K562 (cell line): Measurements from ENCODE around the gene ZNF8. TPM values are rescaled to one million over a fixed set of nuclear protein-coding genes. Genes with fewer than 3 reads are reported as not detected.

Experiments
- CBX8 ChIP-seq: fragments of 200-600 bp; sonication (generic); IDR thresholded peaks from 2 replicates; pipeline ENCODE4 v1.6.1; 2012; ENCODE audit warnings: borderline replicate concordance, mixed run types, low read depth, mild to moderate bottlenecking, moderate library complexity, mixed read lengths, low read length, control low read depth, inconsistent platforms; ENCODE audit not compliant: poor library complexity, severe bottlenecking; ENCODE audit errors: extremely low read depth
- E2F5 ChIP-seq: sonication (generic); formaldehyde crosslinking; IDR thresholded peaks from 2 replicates; pipeline ENCODE4 v1.8.0; 2022; ENCODE audit warnings: mild to moderate bottlenecking, missing genetic modification reagents
- GTF2E2 ChIP-seq: fragments of 200-800 bp; sonication (Bioruptor generic); IDR thresholded peaks from 2 replicates; pipeline ENCODE4 v1.6.1; 2016; ENCODE audit warnings: missing genetic modification characterization, missing compliant biosample characterization
- JUNB ChIP-seq: fragments of 450-650 bp; formaldehyde crosslinking; conservative IDR thresholded peaks from 2 replicates; pipeline ENCODE4 v1.4.0; 2020; ENCODE audit warnings: mild to moderate bottlenecking
- L3MBTL2 ChIP-seq: fragments of 450-650 bp; IDR thresholded peaks from 2 replicates; pipeline ENCODE4 v1.6.1; 2016; ENCODE audit warnings: mild to moderate bottlenecking, moderate library complexity
- MEIS2 ChIP-seq: fragments of 450-650 bp; IDR thresholded peaks from 2 replicates; pipeline ENCODE4 v1.6.1; 2014; ENCODE audit warnings: mild to moderate bottlenecking; ENCODE audit not compliant: partially characterized antibody
- MLX ChIP-seq, 2 experiments: fragments of 450-650 bp in 1 of 2; sonication (generic) in 1 of 2; formaldehyde crosslinking; conservative IDR thresholded peaks; 2 replicates each; pipeline versions ENCODE4 v1.4.0 to v1.8.1; 2020 to 2022; ENCODE audit warnings: mild to moderate bottlenecking in 1 of 2, missing genetic modification reagents in 1 of 2
- NFIC ChIP-seq: fragments of 450-650 bp; IDR thresholded peaks from 2 replicates; pipeline ENCODE4 v1.6.1; 2017; ENCODE audit warnings: mild to moderate bottlenecking, inconsistent platforms
- NFIX ChIP-seq: fragments of 250-450 bp; sonication (Bioruptor Pico); IDR thresholded peaks from 2 replicates; pipeline ENCODE4 v1.4.0; 2020; ENCODE audit warnings: low read depth, mild to moderate bottlenecking, moderate library complexity
- NFRKB ChIP-seq: fragments of 450-650 bp; IDR thresholded peaks from 2 replicates; pipeline ENCODE4 v1.6.1; 2016; ENCODE audit warnings: low read depth
- NFYB ChIP-seq: IDR thresholded peaks from 2 replicates; pipeline ENCODE4 v1.6.1; 2011; ENCODE audit warnings: mild to moderate bottlenecking, moderate library complexity; ENCODE audit not compliant: insufficient read length; ENCODE audit errors: extremely low read depth
- NR2C1 ChIP-seq, 2 experiments: fragments of 450-650 bp; IDR thresholded peaks; 2 replicates each; pipeline ENCODE4 v1.6.1; 2017; ENCODE audit warnings: mild to moderate bottlenecking in 2 of 2, antibody characterized with exemption in 1 of 2, inconsistent platforms in 1 of 2, missing compliant biosample characterization in 1 of 2, missing genetic modification characterization in 1 of 2
- NR3C1 ChIP-seq: sonication (generic); formaldehyde crosslinking; IDR thresholded peaks from 2 replicates; pipeline ENCODE4 v1.8.1; 2022; ENCODE audit warnings: missing genetic modification reagents
- NRF1 ChIP-seq, 2 experiments: fragments of 450-650 bp; IDR thresholded peaks in 1 of 2; conservative IDR thresholded peaks in 1 of 2; 2 replicates each; pipeline ENCODE4 v1.6.1; 2014; ENCODE audit warnings: mild to moderate bottlenecking in 2 of 2
- PCBP1 ChIP-seq: fragments of 200-400 bp; formaldehyde crosslinking; IDR thresholded peaks from 2 replicates; pipeline ENCODE4 v1.6.1; 2018; ENCODE audit warnings: mild to moderate bottlenecking, low read depth, low read length; ENCODE audit not compliant: poor library complexity, severe bottlenecking
- SMARCA5 ChIP-seq: fragments of 450-650 bp; IDR thresholded peaks from 2 replicates; pipeline ENCODE4 v1.6.1; 2016
- SMARCB1 ChIP-seq: IDR thresholded peaks from 2 replicates; pipeline ENCODE4 v1.6.1; 2011; ENCODE audit warnings: improper control_type of control experiment, low read depth; ENCODE audit not compliant: insufficient read length
- SOX6 ChIP-seq: fragments of 450-650 bp; IDR thresholded peaks from 2 replicates; pipeline ENCODE4 v1.6.1; 2014; ENCODE audit warnings: mild to moderate bottlenecking
- ZNF586 ChIP-seq: fragments of 450-650 bp; formaldehyde crosslinking; conservative IDR thresholded peaks from 2 replicates; pipeline ENCODE4 v1.4.0; 2020; ENCODE audit warnings: mild to moderate bottlenecking, moderate library complexity
- ZNF717 ChIP-seq: fragments of 250-450 bp; sonication (Bioruptor Pico); IDR thresholded peaks from 2 replicates; pipeline ENCODE4 v1.5.0; 2021
- ZNF766 ChIP-seq: fragments of 200-800 bp; sonication (Bioruptor generic); conservative IDR thresholded peaks from 2 replicates; pipeline ENCODE4 v1.6.1; 2016; ENCODE audit warnings: missing genetic modification characterization, missing compliant biosample characterization
- ZNF780A ChIP-seq: fragments of 250-450 bp; sonication (Bioruptor Pico); IDR thresholded peaks from 2 replicates; pipeline ENCODE4 v1.5.0; 2021; ENCODE audit warnings: mild to moderate bottlenecking
- polyA plus RNA-seq, 8 experiments: library from polyadenylated mRNA; depleted of rRNA in 4 of 8; stranded (reverse) in 5 of 8; unstranded in 3 of 8; fragments of >200 nt; fragmentation: Nextera tagmentation in 2 of 8; fragmentation: Illumina TruSeq in 1 of 8; extraction: Ambion mirVana in 2 of 8; extraction: Trizol in 1 of 8; gene quantifications; 2 replicates each; pipeline versions ENCODE4 v1.2.1 to v1.2.3, GENCODE V29; 2011 to 2014; ENCODE audit warnings: inconsistent platforms in 1 of 8, missing spikeins in 1 of 8
- total RNA-seq, 7 experiments: library from RNA; depleted of rRNA in 6 of 7; stranded (reverse); fragments of >200 nt in 6 of 7; fragmentation: Illumina TruSeq in 2 of 7; extraction: Trizol in 2 of 7; gene quantifications; 2 replicates each; pipeline versions ENCODE4 v1.2.1 to v1.2.3, GENCODE V29; 2011 to 2021; ENCODE audit warnings: low replicate concordance in 1 of 7

The ZNF8 gene
- total and polyA plus RNA-seq, 9 of the 15 experiments (the other 6 are each of a cell fraction or from before 2014, with no cell fraction given), result 0.71 to 7.7 (median 4.7) TPM

- TF ChIP-seq ZNF586 (no peak), JUNB (CRISPR knock-in tag) (no peak), E2F5 (CRISPR knock-in tag) (peak; percentile 75; the same call in 1 of the 2 replicates), ZNF780A (no peak), ZNF766 (CRISPR knock-in tag) (peak; percentile 94), SMARCA5 (no peak), PCBP1 (no peak), SOX6 (no peak; the same call in 1 of the 2 replicates), MEIS2 (peak; percentile 31), NFIC (peak; percentile 66), GTF2E2 (tag) (peak; percentile 96), CBX8 (no peak), ZNF717 (CRISPR knock-in tag) (no peak), MLX (CRISPR knock-in tag; conservative IDR thresholded peaks at IDR 0.05) (no peak), NR2C1 (IDR thresholded peaks at IDR 0.05) (peak; percentile 75), NR2C1 (tag; IDR thresholded peaks at IDR 0.05) (peak; percentile 70), SMARCB1 (no peak), NFIX (CRISPR knock-in tag) (no peak), NR3C1 (CRISPR knock-in tag) (no peak), NFYB (no peak), L3MBTL2 (peak; percentile 65), NFRKB (peak; percentile 46; the same call in 1 of the 2 replicates), NRF1 (conservative IDR thresholded peaks at IDR 0.05 in 1 of 2, IDR thresholded peaks at IDR 0.05 in 1 of 2) (peak; percentile 92 to 94)
Measured at GRCh38 chr19:58305065-58305931, 26.5 kb downstream of the ZNF8 start, which contains the start of gene ERVK3-1 (continued).
